Nucleus accumbens (tissue), 56 donors: ENCODE results near the gene TPSAB1.

ENCODE experiments used
- DNase-seq, 56 donors: peaks; one replicate each; lab custom pipeline; 2025; lab: John Stamatoyannopoulos, UW

TPSAB1 gene

DNA sequence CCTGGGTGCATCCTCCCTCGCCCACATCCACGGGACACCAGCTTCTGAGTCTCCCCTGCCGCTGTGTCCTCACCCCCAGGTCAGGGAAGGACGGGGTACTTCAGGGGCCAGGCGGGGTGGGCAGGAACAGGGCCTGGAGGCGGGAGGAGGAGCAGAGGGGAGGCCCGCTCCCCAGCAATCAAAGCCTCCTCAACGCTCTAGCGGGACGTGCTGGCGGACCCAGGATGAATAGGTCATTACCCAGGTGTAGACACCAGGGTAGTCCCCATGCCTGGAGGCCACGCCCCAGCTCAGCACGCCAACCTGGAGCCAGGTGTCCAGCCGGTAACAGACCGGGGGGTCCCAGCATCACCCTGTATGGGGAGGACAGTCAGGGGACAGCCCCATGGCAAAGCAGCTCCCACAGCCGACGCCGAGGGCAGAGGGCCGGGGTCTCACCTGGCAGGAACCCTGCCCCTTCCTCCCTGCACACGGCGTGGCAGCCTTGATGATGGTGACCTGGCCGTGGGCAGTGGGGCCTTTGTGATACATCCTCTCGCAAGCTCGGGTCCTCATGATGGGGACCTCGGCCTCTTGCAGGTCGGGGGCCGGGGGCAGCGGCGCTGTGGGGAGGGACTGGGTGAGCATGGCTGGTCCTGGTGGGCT, 39.6 kb downstream of the TPSAB1 start:
- no peak for DNase-seq

DNA sequence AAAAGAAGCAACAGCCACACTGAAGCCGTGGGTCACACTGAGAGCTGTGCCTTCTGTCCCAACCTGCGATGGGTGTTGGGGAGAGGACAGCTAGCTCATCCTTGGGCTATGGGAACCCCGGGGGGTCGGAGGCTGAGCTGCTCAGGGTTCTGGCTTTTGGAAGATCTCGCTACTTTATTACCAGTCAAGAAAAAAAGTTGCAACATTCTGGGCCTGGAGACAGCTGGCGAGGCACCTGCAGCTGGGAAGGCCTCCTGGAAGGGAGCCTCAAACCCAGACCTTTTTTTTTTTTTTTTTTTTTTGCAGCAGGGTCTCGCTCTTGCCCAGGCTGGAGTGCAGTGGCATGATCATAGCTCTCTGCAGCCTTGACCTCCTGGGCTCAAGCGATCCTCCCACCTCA, 40.3 kb downstream of the TPSAB1 start:
- DNase-seq: no peak

DNA sequence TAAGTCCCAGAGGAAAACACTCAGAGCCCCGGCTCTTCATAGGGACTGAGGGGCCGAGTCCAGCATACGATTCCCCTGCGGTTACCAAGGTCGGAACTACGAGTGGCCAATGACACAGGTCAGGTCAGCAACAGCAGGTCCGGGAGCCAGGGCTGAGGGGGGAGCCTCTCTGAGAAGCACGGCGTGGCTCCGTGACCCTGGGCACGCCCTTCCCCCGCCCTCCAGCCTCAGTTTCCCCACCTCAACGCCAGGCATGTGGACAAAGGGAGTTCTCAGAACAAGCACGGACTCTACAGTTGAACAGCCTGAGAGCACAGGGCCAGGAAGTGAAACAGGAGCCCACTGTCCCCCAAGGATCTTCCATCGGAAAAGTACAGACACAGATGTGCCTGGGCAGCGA, 41.0 kb downstream of the TPSAB1 start:
- no peak for DNase-seq

- no peak for DNase-seq
Observed at GRCh38 chr16:1282324-1282973, 41.9 kb downstream of the TPSAB1 start.

DNA sequence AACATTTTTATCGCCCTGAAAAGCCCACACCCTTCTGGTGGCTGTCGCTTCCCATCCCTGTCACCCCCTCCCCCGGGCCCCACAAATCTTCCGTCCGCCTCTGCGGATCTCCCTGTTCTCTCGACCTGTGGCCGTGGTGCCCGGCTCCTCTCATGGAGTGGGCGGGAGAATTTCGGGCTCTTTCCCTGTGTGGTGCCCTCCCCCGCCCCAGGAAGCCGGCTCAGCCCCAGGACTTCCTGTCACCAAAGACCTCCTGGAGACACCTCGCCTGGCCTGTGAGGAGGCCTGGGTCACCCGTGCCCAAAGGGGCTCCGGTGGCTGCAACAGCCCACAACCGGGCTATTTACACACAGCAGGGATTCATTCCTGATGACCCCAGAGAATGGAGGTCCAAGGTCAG, 42.8 kb downstream of the TPSAB1 start:
- DNase-seq: no peak

DNA sequence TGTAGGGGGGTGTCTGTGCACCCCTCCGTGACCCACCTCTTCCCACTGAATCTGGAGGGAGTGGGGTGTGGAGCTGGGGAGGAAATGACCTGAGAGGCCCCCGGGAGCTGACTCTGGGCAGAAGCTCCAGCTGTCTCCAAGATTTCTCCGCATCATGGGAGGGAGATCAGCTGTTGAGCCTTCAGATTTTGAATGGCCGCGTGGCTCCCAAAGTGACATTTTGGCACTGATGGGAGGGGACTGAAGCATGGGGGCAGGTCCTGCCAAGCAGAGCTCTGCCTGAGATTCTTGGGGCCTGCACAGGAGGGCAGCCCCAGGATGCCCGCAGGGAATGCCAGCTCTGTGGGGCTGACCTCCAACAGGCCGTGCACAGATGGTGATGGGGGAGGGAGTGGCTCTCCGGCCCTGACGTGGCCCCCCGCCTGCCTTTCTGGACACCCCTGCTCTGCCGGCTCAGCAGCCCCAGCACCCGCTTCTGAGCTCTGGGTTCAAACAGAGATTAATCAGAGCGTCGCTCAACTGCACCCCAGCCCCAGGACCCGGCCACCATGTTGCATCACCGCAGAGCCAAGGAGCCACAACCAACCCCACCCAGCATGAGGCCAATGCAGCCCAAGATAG, 43.6 kb downstream of the TPSAB1 start:
- no peak for DNase-seq

- DNase-seq: no peak
Observed at GRCh38 chr16:1285669-1286512, 45.4 kb downstream of the TPSAB1 start.

- no peak for DNase-seq
Observed at GRCh38 chr16:1286513-1287094, 46.1 kb downstream of the TPSAB1 start.

- no peak for DNase-seq
Observed at GRCh38 chr16:1287982-1288670, 47.6 kb downstream of the TPSAB1 start.

GRCh38 chr16:1288813-1289476, 48.4 kb downstream of the TPSAB1 start:
- DNase-seq: no peak

GRCh38 chr16:1289477-1289866, 49.0 kb downstream of the TPSAB1 start:
- no peak for DNase-seq

GRCh38 chr16:1290063-1290501, 49.6 kb downstream of the TPSAB1 start:
- DNase-seq: no peak

- no peak for DNase-seq
Observed at GRCh38 chr16:1290860-1291575, 50.5 kb downstream of the TPSAB1 start.

DNA sequence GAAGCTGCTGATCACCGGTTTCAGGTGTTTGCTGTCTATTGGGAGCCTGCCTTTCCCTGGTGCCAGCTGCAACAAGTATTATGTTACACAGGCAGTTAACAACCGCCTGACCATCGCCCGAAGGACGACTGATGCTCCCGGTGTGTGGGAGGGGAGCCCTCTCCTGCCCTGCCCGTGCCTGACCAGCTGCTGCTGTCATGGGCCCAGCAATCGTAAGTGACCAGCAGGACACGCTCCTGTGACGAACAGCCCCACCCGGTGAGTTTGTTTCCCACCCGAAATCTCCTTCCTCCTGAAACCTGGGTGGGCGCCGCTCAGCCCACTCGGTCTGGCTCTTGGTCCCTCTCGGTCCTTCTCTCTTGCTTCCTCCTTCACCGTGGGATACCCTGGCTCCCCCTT, 51.1 kb downstream of the TPSAB1 start:
- DNase-seq: no peak
